ENCODE data around the gene ESR1.

DNA sequence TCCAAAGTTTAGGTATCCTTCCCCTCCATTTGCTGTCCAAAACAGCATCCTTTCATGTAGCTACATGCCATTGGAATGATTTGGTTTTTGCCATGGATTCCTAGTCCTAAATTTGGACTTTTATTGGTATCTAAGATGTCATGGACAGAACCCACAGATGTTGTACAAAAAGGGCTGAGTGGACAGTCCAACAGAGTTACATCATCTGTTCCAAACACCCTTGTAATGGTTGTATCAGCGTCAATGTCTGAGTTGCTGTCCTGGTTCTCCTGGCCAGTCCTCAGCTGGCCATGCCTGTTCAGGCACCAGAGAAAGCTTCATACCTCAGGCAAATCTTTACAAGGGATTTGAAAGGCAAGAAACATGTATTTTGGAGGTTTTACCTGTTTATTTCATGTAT, 191.3 kb downstream of the ESR1 start:
- no peak for TF ChIP-seq POLR2A (IDR thresholded peaks at IDR 0.05)
- no peak for TF ChIP-seq CTCF (IDR thresholded peaks at IDR 0.05)
